Measurements from ENCODE around the gene SRP68. TPM values are rescaled to one million over a fixed set of nuclear protein-coding genes. Genes with fewer than 3 reads are reported as not detected.
"Not testable (repeated sequence)": the region's sequence is repeated elsewhere in the genome, so short reads cannot be mapped to it uniquely, and the experiment has no call there.

Gene SRP68
- total RNA-seq, 1 donor from 2014 or later: 48.4 TPM

DNA sequence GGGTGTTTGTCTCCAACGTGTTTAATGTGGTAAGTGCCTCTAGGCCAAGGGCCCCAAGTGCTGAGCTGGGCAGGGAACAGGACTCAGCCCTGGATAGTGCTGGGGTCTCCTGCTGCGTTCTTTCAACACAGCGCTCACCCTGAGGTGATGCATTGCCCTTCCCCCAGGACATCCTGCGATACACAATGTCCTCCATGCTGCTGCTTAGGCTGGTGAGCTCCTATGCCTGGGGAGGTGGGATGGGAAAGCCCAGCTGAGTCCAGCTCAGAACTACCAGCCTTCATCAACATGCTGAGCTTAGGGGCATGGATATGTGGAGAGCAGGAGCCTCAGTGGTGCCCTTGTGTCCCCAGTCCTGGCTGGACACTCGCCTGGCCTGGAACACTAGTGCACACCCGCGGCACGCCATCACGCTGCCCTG, 7.2 kb upstream of the SRP68 start:
- DNase-seq: no peak
- peak overlapping the region; percentile 22 for H3K27ac Mint-ChIP-seq (ENCODE audit: unreplicated experiment)

DNA sequence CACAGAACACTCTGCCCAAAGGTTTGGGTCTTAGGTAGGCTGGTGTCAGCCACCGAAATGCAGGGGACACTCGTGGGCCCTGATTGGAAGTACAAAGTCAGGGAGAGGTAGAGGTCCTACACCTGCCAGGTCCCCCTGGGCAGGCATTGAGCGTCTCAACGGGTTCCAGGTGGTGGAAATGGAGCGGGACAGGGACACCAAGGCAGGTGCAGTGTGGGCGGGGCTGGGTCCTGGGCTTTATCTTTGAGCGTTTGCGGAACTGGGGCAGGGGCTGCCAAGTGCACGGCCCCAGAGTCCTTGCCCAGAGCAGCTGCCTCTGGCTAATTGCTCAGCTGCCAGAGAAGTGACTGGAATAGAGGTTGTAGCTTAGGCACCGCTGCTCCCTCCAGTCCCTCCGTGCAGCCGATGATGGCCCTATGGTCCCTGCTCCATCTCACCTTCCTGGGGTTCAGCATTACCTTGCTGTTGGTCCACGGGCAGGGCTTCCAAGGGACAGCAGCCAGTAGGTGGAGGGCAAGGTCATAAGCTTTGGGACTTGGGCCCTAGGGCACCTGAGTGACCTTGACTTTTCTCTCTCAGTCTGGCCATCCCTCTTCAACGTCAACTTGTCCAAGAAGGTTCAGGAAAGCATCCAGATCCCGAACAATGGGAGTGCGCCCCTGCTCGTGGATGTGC, 6.7 kb upstream of the SRP68 start, which contains the start of gene ZACN:
Gene ZACN (plus strand): TSS at position 323 of the 675 bp plus-strand sequence. CDS start 83 bp downstream, at position 406.
- TF ChIP-seq, protein P1, sequence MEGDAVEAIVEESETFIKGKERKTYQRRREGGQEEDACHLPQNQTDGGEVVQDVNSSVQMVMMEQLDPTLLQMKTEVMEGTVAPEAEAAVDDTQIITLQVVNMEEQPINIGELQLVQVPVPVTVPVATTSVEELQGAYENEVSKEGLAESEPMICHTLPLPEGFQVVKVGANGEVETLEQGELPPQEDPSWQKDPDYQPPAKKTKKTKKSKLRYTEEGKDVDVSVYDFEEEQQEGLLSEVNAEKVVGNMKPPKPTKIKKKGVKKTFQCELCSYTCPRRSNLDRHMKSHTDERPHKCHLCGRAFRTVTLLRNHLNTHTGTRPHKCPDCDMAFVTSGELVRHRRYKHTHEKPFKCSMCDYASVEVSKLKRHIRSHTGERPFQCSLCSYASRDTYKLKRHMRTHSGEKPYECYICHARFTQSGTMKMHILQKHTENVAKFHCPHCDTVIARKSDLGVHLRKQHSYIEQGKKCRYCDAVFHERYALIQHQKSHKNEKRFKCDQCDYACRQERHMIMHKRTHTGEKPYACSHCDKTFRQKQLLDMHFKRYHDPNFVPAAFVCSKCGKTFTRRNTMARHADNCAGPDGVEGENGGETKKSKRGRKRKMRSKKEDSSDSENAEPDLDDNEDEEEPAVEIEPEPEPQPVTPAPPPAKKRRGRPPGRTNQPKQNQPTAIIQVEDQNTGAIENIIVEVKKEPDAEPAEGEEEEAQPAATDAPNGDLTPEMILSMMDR (IDR thresholded peaks at IDR 0.05; ENCODE audit: partially characterized antibody, unreplicated experiment): no peak
- Mint-ChIP-seq H3K36me3 (ENCODE audit: unreplicated experiment) (no peaks in the 10 kb centered on the region), H3K27me3 (ENCODE audit: unreplicated experiment) (peaks cover 32% of the 10 kb centered on the region), H3K4me3 (ENCODE audit: unreplicated experiment) (no peak within 1 kb of the TSS), H3K4me1 (ENCODE audit: low read depth, unreplicated experiment) (peaks cover 5% of the 10 kb centered on the region), H3K9me3 (ENCODE audit: unreplicated experiment) (peaks cover 11% of the 10 kb centered on the region), H3K27ac (ENCODE audit: unreplicated experiment) (peak within 1 kb of the TSS; percentile 22)
- DNase-seq: no peak

More for the DNA sequence above, 7.2 kb upstream of the SRP68 start:
- peaks cover 2% of the 10 kb centered on the region for H3K36me3 Mint-ChIP-seq (ENCODE audit: unreplicated experiment)
- TF ChIP-seq, protein P1 (IDR thresholded peaks at IDR 0.05; ENCODE audit: partially characterized antibody, unreplicated experiment): no peak
- H3K27me3 Mint-ChIP-seq (ENCODE audit: unreplicated experiment): peaks cover 32% of the 10 kb centered on the region
- peaks cover 11% of the 10 kb centered on the region for H3K9me3 Mint-ChIP-seq (ENCODE audit: unreplicated experiment)
- peaks cover 5% of the 10 kb centered on the region for H3K4me1 Mint-ChIP-seq (ENCODE audit: low read depth, unreplicated experiment)
- H3K4me3 Mint-ChIP-seq (ENCODE audit: unreplicated experiment): no peak overlapping the region

DNA sequence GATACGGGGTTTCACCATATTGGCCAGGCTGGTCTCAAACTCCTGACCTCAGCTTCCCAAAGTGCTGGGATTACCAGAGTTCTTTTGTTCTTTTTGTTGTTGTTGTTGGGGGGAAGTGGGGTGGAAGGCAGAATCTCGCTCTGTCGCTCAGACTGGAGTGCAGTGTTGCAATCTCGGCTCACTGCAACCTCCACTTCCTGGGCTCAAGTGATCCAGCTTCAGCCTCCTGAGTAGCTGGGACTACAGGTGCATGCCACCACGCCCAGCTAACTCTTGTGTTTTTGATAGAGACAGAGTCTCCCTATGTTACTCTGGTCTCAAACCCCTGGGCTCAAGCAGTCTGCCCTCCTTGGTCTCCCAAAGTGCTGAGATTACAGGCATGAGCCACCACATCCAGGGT, 6.1 kb upstream of the SRP68 start:
- not testable (repeated sequence) for H3K4me1 Mint-ChIP-seq (ENCODE audit: low read depth, unreplicated experiment); H3K4me3 Mint-ChIP-seq (ENCODE audit: unreplicated experiment); H3K36me3 Mint-ChIP-seq (ENCODE audit: unreplicated experiment); DNase-seq
- peaks cover 11% of the 10 kb centered on the region for H3K9me3 Mint-ChIP-seq (ENCODE audit: unreplicated experiment)
- H3K27me3 Mint-ChIP-seq (ENCODE audit: unreplicated experiment): peaks cover 35% of the 10 kb centered on the region
- H3K27ac Mint-ChIP-seq (ENCODE audit: unreplicated experiment): peak overlapping the region; percentile 12

DNA sequence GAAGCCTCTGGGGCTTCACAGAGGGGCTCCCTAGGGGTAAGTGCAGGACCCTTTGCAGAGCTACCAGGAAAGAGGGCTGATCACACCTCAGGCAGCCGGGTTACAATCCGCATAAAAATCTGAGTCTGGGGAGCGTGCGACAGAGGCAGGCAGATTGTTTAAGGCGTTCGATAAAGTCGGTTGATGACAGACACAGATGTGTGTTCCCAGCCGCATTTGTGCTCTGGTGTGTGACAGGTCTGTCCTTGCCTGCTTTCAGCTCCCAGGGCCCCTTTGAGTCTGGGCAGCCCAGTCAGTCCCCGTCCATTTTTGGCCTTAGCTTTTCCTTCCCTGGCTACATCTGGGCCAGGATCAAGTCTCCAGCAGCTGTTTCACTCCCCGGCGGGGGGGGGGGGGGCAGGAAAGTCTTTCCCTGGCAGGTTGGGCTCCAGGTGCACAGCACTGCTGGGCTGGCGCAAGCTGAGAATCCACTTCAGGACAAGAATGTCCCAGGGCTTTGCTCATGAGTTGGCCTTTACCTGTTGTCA, 5.3 kb upstream of the SRP68 start:
- H3K27me3 Mint-ChIP-seq (ENCODE audit: unreplicated experiment): peaks cover 35% of the 10 kb centered on the region
- TF ChIP-seq, protein P1 (IDR thresholded peaks at IDR 0.05; ENCODE audit: partially characterized antibody, unreplicated experiment): no peak
- H3K4me1 Mint-ChIP-seq (ENCODE audit: low read depth, unreplicated experiment): peaks cover 5% of the 10 kb centered on the region
- H3K36me3 Mint-ChIP-seq (ENCODE audit: unreplicated experiment): no peaks in the 10 kb centered on the region
- DNase-seq: no peak
- peaks cover 11% of the 10 kb centered on the region for H3K9me3 Mint-ChIP-seq (ENCODE audit: unreplicated experiment)
- no peak overlapping the region for H3K4me3 Mint-ChIP-seq (ENCODE audit: unreplicated experiment)
- no peak overlapping the region for H3K27ac Mint-ChIP-seq (ENCODE audit: unreplicated experiment)

DNA sequence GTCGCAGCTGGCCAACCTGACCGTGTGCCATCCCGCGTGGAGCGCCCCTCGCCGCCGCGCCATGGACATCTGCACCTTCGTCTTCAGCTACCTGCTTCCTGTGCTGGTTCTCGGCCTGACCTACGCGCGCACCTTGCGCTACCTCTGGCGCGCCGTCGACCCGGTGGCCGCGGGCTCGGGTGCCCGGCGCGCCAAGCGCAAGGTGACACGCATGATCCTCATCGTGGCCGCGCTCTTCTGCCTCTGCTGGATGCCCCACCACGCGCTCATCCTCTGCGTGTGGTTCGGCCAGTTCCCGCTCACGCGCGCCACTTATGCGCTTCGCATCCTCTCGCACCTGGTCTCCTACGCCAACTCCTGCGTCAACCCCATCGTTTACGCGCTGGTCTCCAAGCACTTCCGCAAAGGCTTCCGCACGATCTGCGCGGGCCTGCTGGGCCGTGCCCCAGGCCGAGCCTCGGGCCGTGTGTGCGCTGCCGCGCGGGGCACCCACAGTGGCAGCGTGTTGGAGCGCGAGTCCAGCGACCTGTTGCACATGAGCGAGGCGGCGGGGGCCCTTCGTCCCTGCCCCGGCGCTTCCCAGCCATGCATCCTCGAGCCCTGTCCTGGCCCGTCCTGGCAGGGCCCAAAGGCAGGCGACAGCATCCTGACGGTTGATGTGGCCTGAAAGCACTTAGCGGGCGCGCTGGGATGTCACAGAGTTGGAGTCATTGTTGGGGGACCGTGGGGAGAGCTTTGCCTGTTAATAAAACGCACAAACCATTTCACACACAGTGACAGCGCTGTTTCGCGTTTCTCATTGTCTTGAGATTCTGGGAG, 4.7 kb upstream of the SRP68 start:
- Mint-ChIP-seq H3K27ac (ENCODE audit: unreplicated experiment) (no peak overlapping the region), H3K27me3 (ENCODE audit: unreplicated experiment) (peaks cover 35% of the 10 kb centered on the region), H3K9me3 (ENCODE audit: unreplicated experiment) (peaks cover 11% of the 10 kb centered on the region), H3K4me1 (ENCODE audit: low read depth, unreplicated experiment) (peaks cover 5% of the 10 kb centered on the region), H3K36me3 (ENCODE audit: unreplicated experiment) (no peaks in the 10 kb centered on the region), H3K4me3 (ENCODE audit: unreplicated experiment) (peak overlapping the region; percentile 78)
- DNase-seq: no peak
- TF ChIP-seq, protein P1 (IDR thresholded peaks at IDR 0.05; ENCODE audit: partially characterized antibody, unreplicated experiment): no peak
